ENCODE measurements around the gene ADAP2. TPM values are rescaled to one million over a fixed set of nuclear protein-coding genes. Genes with fewer than 3 reads are reported as not detected.
A peak's percentile ranks its signal among the peaks of the same experiment; 100 is the strongest.
"Not testable (repeated sequence)": the region's sequence is repeated elsewhere in the genome, so short reads cannot be mapped to it uniquely, and the experiment has no call there.

The ADAP2 gene
- total RNA-seq, 1 donor from 2014 or later = 0.36 TPM

- Mint-ChIP-seq H3K27ac (peak overlapping the region; percentile 99), H3K36me3 (peaks cover 22% of the 10 kb centered on the region), H3K27me3 (ENCODE audit: low read depth) (no peaks in the 10 kb centered on the region), H3K4me1 (peaks cover 19% of the 10 kb centered on the region), H3K4me3 (peak overlapping the region; percentile 98), H3K9me3 (peaks cover 7% of the 10 kb centered on the region)
- DNase-seq (ENCODE audit: low spot score in 2 of 2, unreplicated experiment in 2 of 2) = peak in 1 of 2 experiments; percentile 48
- no peak for TF ChIP-seq CTCF (IDR thresholded peaks at IDR 0.05; ENCODE audit: unreplicated experiment)
Observed at GRCh38 chr17:30969989-30970830, 48.5 kb downstream of the ADAP2 start.

- H3K36me3 Mint-ChIP-seq = peaks cover 28% of the 10 kb centered on the region
- peaks cover 19% of the 10 kb centered on the region for H3K4me1 Mint-ChIP-seq
- H3K27ac Mint-ChIP-seq = peak within 1 kb of the TSS; percentile 99
- H3K4me3 Mint-ChIP-seq = peak within 1 kb of the TSS; percentile 98
- TF ChIP-seq CTCF (IDR thresholded peaks at IDR 0.05; ENCODE audit: unreplicated experiment) = no peak
- peaks cover 7% of the 10 kb centered on the region for H3K9me3 Mint-ChIP-seq
- peak; percentile 61 to 75 for DNase-seq (ENCODE audit: low spot score in 2 of 2, unreplicated experiment in 2 of 2)
- no peaks in the 10 kb centered on the region for H3K27me3 Mint-ChIP-seq (ENCODE audit: low read depth)
Observed at GRCh38 chr17:30970831-30971567, 49.3 kb downstream of the ADAP2 start, which contains the start of gene RNF135. Gene RNF135, plus strand, starts transcription at chr17:30971039. Its CDS starts 35 bp downstream, at chr17:30971074.

GRCh38 chr17:30975042-30975820 is 53.5 kb downstream of the ADAP2 start:
- Mint-ChIP-seq H3K4me3 (no peak overlapping the region), H3K9me3 (peaks cover 21% of the 10 kb centered on the region), H3K27me3 (ENCODE audit: low read depth) (no peaks in the 10 kb centered on the region), H3K36me3 (peaks cover 42% of the 10 kb centered on the region), H3K27ac (no peak overlapping the region), H3K4me1 (peaks cover 16% of the 10 kb centered on the region)
- no peak for TF ChIP-seq CTCF (IDR thresholded peaks at IDR 0.05; ENCODE audit: unreplicated experiment)
- no peak for DNase-seq (ENCODE audit: low spot score in 2 of 2, unreplicated experiment in 2 of 2)

GRCh38 chr17:30979919-30980318 is 58.2 kb downstream of the ADAP2 start:
- not testable (repeated sequence) for H3K4me3 Mint-ChIP-seq; H3K27me3 Mint-ChIP-seq (ENCODE audit: low read depth); H3K27ac Mint-ChIP-seq; DNase-seq (ENCODE audit: low spot score in 2 of 2, unreplicated experiment in 2 of 2); H3K4me1 Mint-ChIP-seq
- Mint-ChIP-seq H3K36me3 (peaks cover 28% of the 10 kb centered on the region), H3K9me3 (peaks cover 23% of the 10 kb centered on the region)

- Mint-ChIP-seq H3K27ac (no peak overlapping the region), H3K9me3 (peaks cover 16% of the 10 kb centered on the region), H3K4me3 (no peak overlapping the region), H3K4me1 (peaks cover 2% of the 10 kb centered on the region), H3K27me3 (ENCODE audit: low read depth) (no peaks in the 10 kb centered on the region), H3K36me3 (peaks cover 21% of the 10 kb centered on the region)
- no peak for TF ChIP-seq CTCF (IDR thresholded peaks at IDR 0.05; ENCODE audit: unreplicated experiment)
- no peak for DNase-seq (ENCODE audit: low spot score in 2 of 2, unreplicated experiment in 2 of 2)
Observed at GRCh38 chr17:30981531-30982519, 60.1 kb downstream of the ADAP2 start.

All from mesothelial cell of epicardium (in vitro differentiated cells).